GM21390 (cell line): Measurements from ENCODE around the gene KRT74.

Experiments
- ATAC-seq: cut with Tn5 transposase; IDR thresholded peaks from one replicate; pipeline ENCODE4 v1.9.1; 2021; ENCODE audit not compliant: unreplicated experiment

KRT74 gene

DNA sequence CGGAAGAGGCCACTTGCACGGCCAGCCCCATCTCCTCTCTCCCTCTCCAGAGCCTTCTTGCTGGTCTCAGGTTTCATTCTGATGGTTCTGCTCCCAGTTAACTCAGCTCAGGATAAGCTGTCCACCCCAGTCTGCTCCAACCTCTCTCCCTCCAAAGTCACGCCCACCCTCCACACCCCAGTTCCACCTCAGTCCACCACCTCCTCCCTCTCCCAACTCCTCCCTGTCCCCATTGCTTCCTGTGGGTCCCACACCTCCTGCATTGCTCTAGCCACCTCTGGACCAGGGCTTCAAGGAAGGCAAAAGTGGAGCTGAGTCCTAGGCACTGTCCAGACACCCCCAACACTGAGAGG lies 33.8 kb downstream of the KRT74 start:
- ATAC-seq = no peak

GRCh38 chr12:52539083-52539820 lies 34.4 kb downstream of the KRT74 start:
- ATAC-seq = no peak

DNA sequence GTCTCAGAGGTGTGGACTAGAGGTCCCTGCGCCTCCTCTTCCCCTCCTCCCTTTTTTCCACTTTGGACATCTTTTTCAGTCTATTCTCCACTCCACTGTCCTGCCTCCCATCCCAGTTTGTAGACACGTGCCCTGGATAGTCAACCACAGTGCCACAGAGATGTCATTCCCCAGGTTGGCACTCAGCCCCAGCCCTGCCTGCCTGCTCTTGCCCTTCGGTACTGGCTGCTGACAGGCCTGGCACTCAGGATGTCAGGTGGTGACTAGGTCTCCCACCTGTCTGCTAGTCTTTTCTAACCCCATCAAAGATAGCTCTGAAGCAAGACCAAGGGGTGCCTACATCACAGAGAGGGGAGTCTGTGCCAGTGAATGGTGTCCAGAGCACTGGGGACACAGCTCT lies 36.5 kb downstream of the KRT74 start:
- ATAC-seq = no peak

DNA sequence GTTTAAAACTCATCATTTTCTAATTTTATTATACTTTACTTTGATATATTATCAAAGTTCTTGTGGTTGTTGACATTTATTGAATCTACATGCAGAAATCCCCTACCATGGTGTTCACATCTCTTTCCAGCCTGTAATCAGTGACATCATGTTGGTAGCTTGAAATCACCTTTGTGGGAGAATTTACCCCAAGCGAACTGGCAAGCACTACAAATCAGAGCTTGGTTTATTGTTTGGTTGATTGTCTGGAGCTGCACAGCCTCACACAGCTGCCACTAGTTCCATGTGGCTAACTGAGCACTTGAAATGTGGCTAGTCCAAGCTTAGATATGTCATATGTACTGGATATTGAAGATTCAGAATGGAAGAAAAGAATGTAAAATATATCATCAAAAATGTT lies 38.1 kb downstream of the KRT74 start:
- no peak for ATAC-seq

GRCh38 chr12:52534482-52534881 lies 39.2 kb downstream of the KRT74 start:
- no peak for ATAC-seq

DNA sequence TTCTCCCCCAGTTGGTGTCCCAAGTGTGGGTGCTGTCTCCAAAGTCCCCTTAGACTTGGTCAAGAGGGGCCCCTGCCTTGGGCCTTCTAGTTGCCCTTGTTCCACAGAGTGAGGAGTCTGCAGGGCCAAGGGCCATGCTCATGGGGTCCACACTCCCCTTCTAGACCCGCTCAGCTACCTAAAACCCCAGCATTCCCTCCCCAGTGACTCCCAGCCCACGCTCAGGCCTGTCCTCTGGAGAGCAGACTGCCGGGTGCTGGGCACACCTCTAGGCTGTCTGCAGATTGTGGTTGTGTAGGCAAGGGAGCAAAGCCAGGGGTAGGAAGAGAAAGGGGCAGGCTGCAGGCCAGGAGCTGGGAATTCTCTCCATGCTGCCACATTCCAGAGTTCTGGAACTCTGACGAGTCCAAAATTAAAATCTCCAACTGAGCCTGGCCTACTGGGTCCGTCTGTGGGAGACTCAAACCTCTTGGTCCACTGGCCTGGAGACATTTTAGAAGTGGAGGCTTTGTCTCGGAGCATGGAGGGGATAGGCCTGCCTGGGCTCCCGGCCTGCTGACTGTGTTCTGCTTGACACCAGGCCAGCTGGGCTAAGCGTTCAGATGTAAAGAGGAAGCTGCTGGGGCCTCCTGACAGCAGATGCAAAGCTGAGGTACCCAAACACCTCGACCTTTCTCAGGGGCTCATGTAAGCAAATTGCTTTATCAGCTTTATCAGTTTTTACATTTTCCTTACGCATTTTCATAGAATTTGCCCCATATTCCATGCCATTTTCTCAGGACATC lies 39.8 kb downstream of the KRT74 start:
- no peak for ATAC-seq

DNA sequence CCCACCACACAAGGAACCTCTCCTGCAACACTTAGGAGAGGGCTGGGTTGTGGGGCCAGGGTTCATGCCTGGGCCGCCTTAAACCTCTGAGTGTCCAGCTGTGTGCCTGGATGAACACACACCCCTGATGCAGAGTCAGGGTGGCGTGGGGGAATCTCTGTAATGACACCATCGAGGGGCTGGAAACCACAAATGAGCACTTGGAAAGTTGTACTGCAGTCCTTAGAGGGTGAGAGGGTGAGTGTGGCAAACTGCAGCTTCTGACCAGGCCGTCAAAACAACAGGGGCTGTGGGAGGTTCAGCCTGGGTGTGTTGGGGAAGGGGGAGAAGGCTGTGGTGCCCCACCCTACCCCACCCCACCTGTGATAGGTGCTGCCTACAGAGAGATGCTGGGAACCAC lies 41.0 kb downstream of the KRT74 start:
- ATAC-seq = no peak

DNA sequence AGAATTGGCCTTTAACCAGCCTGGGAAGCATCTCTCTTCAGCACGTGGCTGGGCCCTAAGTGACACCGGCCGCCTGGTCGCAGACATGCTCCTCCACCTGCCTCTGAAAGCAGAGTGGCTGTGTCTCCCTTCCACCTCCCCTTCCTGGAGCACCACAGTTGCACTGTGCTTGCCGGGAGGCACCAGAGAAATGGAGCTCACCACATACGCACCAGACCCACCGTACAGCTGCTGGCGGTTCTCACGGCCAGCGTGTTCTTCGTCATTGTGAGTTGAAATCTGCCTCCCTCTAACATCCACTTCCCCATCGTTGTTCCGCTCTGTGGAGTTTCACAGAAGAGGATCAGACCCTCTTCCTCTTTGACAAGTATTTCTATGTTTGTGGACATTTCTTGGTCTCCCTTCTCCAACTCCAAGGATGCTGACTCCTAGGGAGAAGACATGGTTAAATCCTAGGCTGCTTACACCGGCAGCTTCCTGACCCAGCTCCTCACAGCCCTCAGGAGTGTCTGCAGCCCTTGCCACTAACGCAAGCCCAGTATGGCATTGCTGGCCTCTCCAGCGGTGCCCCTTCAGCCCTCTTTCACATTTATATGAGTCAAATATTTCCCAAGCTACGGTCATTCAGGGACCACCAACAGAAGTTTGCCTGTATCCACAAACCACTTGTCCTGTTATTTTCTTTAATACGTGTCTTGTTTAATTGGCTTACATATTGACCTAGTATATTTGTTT lies 41.9 kb downstream of the KRT74 start:
- no peak for ATAC-seq

DNA sequence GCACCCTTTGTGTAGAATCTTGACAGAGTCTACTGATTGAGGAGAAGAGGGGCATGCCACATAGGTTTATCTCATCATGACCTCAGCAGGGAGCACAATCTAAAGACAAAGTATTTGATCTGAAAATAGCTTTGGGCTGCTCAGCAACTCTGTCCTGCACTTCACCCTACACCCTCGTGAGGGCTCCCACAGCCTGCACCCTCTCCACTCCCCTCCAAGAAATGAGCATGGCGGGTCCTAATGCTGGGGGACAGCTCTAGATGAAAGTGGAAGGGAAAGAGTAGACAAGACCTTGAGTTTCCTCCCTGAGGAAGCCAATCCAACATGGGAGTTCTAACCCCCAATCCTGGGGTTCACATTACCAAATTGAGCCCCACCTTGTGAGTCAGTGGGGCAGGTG lies 42.7 kb downstream of the KRT74 start:
- no peak for ATAC-seq

DNA sequence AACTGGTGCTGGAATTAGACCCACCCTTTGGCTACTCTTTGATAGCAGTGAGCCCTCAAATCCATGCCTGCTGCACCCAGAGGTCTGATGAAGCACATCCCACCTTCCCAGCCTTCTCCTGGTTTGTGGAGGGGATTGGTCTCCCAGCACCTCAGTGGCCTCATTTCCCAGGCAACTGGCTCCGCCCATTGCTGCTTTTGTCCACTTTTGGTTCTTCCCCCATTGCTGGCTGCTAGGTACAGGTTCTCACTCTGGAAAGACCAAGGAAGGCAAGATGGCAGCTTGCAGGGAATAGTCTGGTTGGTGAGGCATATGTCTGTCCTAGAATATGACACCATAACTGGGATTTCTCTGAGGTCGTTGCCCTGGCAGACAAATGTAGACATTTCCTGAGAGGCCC lies 43.3 kb downstream of the KRT74 start:
- ATAC-seq = no peak

DNA sequence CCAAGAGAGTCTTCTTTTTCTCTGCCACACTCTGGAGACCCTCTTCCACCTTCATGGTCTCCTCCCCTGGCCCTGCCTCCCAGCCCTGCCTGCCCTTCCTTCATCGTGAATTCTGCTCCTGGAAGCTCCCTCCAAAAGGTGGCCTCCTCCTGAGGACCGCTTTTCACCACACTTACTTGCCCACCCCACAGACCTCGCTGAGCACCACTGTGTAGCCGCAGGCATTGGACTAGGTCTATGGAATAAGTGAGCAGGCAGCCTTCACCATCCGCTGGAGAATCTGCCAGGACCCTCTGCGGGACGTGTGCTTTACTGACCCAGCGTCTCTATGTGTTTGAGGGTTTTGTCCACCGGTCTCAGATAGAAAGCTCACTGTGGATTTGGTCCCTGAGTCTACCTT lies 43.8 kb downstream of the KRT74 start:
- ATAC-seq = no peak

GRCh38 chr12:52529417-52529816 lies 44.2 kb downstream of the KRT74 start:
- ATAC-seq = no peak

DNA sequence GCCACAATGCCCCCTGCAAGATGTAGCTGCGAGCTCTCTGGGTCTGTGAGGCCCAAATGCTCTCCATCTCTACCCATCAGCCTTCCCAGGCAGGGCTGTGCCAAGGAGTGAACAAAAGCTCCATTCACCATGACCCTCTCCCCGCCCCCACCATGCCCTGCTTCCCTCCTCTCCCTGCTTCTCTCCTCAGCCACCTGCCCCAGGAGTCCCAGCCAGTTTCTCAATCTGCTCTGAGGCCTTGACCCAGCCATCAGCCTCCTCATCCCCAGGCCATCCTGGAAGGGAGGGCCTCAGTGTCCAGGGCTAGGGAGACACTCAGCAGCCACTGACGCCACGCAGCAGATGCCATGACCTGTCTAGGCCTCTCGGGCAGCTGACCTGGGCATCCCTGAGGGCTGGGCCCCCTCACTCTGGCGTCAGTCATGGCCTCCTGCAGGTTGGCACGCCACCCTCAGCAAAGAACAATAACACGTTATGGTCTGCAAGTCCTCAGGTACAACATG lies 45.0 kb downstream of the KRT74 start:
- ATAC-seq = no peak

- ATAC-seq = no peak
Observed at GRCh38 chr12:52527121-52527800, 46.4 kb downstream of the KRT74 start.

GRCh38 chr12:52526511-52526951 lies 47.1 kb downstream of the KRT74 start:
- no peak for ATAC-seq

DNA sequence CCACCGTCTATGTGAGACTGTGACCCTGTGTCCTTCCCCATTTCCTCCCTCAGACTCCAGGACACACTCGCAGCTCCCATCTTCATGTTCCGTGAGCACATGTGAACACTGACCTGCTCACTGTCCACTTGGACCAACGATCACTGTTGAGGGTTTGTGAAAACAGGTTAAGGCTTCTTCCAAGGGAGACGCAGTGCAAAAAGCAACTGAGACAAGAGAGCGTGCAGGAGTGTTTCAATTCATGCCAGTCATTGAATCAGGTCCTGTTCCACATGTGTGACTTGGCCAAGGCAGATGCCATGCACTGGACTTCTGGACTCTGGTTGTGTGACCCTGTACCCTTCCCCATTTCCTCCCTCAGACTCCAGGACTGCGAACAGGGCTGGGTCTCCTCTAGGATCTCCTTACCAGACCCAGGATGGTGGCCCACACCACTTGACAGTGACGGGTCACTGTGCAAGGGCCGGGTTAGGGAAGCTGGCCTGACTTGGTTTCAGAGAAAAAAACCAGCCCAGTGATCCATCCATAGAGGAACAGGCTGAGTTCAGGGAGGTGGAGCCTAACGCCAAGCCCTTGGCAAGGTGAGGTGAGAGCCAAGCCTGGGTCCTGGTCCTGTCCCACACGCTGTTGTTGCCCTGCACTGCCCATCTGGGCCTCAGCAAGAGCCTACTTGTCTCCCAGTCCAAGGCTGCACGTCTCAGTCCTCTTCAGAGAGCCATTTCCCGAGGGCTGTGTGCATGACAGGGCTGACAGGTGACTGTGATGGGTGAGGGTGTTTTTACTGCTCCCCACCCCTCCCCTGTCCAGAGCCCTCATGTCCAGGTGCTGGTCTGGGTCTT lies 47.8 kb downstream of the KRT74 start:
- no peak for ATAC-seq

DNA sequence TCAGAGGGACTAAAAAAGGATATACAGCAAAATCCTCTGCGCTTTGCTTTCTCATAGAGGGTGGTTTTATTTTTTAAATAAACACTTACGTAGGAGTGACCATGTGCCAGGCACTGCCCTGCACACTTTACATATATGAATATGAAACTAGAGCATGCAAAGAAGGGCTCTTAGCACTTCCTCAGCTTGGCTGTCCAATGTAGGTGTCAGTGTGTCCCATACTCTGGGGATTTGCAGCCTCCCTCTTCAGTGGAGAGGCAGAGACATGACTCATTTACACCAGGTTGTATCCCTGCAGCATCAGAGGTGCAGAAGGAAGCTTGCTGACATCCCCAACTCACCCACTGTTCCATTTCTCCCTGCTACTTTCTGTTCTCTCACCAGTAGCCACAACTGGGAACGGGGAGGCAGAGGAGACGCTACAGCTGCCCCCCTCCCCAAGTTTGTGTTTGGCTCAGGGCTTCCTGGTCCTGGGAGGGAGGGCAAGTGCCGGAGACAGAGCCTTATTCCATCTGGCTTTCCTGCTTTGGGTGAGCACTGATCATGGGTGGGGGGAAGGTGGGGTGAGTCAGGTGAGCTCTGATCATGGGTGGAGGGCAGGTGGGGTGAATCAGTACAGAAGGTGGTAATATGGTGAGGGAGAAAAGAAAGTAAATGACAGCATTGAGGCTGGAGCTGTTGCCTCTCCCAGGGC lies 48.6 kb downstream of the KRT74 start:
- peak; percentile 75 for ATAC-seq

DNA sequence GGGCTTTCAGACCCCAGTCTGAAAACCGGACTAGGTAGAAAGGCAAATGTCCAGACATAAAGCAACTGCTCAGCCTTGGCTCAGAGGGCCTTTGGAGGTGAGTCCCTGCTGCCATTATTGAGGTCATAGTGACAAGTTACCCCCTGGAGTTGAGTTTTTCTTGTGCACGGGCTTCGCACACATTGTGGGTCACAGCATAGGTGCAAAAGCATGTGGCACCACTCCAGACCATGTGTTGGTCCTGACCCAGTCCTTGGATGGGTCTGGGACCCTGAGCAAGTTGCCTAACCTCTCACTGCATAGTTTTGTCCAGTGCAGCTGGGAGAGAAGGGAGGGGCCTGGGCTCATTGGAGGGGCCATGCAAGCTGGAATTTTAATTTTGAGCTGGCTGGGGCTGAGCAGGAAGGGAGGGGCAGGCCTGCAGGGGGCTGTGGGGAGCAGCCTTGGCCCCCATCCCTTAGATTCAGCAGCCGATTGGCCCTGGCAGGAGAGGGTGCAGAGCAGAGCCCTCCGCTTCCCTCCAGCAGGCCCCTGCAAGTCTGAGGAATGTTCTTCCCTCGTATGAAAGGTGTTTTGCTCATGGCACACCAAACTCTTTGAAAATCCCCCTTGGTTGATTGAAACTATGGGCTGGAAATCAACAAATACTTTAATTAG lies 49.3 kb downstream of the KRT74 start:
- peak; percentile 16 for ATAC-seq

DNA sequence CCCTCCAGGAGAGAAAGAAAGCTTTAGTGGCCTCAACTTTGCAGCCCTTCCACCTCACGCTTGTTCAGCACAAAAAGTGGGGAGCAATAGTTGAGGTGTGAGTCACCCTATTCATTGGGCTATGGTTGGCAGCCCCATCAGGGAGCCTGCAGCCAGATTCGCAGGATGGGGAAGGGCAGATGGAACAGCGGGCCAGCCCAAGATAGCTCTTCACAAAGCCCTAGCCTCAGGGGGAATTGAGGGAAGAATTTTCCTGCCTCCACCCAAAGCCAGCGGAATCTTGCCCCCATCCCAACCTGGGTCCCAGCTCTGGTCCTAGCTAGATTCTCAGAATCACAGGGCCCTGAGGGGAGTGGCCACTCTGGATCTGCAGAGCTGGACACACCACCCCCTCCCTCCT lies 49.8 kb downstream of the KRT74 start:
- no peak for ATAC-seq
